Measurements from ENCODE around the gene COG1. TPM values are rescaled to one million over a fixed set of nuclear protein-coding genes. Genes with fewer than 3 reads are reported as not detected.
A peak's percentile ranks its signal among the peaks of the same experiment; 100 is the strongest.

Gene COG1
- total and polyA plus RNA-seq, 9 of the 15 experiments (the other 6 are each of a cell fraction or from before 2014, with no cell fraction given): 9.5 to 26.8 (median 12.9) TPM

DNA sequence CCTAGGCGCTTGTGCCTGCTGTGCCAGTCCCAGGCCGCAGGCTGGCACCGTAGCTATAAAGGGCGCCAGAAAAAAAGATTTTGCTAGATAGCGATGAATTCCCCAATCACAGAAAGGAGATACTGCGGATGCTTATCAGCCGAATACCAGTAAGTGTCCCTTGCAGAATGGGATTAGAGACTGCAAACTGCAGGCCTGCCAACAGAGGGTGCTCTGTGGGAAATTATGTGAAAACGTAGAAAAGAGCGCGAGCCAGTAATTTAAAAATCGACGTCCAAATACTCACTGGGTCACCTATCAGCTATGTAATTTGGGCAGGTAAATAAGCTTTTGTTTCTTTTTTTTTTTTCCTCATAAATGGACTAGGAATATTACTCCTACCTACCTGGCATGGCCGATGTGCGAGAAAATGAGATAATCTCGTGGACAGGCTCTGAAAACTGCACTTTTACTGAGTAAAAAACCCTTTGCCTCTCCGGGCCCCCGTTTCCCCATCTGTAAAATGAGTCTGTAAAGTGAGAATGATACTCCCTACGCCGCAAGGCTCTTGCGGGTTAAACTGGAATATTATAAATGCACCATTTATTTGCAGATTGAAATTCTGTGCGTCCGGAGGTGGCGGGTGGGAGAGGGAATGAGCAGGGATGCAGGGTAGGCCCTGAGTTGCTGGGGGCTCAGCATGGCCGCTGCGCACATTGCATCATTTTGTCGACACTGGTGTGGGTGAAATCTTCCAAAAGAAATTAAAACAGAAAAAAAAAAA is 1.2 kb upstream of the COG1 start (continued):
- TF ChIP-seq, protein P1, sequence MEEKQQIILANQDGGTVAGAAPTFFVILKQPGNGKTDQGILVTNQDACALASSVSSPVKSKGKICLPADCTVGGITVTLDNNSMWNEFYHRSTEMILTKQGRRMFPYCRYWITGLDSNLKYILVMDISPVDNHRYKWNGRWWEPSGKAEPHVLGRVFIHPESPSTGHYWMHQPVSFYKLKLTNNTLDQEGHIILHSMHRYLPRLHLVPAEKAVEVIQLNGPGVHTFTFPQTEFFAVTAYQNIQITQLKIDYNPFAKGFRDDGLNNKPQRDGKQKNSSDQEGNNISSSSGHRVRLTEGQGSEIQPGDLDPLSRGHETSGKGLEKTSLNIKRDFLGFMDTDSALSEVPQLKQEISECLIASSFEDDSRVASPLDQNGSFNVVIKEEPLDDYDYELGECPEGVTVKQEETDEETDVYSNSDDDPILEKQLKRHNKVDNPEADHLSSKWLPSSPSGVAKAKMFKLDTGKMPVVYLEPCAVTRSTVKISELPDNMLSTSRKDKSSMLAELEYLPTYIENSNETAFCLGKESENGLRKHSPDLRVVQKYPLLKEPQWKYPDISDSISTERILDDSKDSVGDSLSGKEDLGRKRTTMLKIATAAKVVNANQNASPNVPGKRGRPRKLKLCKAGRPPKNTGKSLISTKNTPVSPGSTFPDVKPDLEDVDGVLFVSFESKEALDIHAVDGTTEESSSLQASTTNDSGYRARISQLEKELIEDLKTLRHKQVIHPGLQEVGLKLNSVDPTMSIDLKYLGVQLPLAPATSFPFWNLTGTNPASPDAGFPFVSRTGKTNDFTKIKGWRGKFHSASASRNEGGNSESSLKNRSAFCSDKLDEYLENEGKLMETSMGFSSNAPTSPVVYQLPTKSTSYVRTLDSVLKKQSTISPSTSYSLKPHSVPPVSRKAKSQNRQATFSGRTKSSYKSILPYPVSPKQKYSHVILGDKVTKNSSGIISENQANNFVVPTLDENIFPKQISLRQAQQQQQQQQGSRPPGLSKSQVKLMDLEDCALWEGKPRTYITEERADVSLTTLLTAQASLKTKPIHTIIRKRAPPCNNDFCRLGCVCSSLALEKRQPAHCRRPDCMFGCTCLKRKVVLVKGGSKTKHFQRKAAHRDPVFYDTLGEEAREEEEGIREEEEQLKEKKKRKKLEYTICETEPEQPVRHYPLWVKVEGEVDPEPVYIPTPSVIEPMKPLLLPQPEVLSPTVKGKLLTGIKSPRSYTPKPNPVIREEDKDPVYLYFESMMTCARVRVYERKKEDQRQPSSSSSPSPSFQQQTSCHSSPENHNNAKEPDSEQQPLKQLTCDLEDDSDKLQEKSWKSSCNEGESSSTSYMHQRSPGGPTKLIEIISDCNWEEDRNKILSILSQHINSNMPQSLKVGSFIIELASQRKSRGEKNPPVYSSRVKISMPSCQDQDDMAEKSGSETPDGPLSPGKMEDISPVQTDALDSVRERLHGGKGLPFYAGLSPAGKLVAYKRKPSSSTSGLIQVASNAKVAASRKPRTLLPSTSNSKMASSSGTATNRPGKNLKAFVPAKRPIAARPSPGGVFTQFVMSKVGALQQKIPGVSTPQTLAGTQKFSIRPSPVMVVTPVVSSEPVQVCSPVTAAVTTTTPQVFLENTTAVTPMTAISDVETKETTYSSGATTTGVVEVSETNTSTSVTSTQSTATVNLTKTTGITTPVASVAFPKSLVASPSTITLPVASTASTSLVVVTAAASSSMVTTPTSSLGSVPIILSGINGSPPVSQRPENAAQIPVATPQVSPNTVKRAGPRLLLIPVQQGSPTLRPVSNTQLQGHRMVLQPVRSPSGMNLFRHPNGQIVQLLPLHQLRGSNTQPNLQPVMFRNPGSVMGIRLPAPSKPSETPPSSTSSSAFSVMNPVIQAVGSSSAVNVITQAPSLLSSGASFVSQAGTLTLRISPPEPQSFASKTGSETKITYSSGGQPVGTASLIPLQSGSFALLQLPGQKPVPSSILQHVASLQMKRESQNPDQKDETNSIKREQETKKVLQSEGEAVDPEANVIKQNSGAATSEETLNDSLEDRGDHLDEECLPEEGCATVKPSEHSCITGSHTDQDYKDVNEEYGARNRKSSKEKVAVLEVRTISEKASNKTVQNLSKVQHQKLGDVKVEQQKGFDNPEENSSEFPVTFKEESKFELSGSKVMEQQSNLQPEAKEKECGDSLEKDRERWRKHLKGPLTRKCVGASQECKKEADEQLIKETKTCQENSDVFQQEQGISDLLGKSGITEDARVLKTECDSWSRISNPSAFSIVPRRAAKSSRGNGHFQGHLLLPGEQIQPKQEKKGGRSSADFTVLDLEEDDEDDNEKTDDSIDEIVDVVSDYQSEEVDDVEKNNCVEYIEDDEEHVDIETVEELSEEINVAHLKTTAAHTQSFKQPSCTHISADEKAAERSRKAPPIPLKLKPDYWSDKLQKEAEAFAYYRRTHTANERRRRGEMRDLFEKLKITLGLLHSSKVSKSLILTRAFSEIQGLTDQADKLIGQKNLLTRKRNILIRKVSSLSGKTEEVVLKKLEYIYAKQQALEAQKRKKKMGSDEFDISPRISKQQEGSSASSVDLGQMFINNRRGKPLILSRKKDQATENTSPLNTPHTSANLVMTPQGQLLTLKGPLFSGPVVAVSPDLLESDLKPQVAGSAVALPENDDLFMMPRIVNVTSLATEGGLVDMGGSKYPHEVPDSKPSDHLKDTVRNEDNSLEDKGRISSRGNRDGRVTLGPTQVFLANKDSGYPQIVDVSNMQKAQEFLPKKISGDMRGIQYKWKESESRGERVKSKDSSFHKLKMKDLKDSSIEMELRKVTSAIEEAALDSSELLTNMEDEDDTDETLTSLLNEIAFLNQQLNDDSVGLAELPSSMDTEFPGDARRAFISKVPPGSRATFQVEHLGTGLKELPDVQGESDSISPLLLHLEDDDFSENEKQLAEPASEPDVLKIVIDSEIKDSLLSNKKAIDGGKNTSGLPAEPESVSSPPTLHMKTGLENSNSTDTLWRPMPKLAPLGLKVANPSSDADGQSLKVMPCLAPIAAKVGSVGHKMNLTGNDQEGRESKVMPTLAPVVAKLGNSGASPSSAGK (IDR thresholded peaks at IDR 0.05): 0 out of 2 replicates have a peak, but pooled peaks have one; percentile 6
- peak; percentile 58; the same call in 1 of the 2 replicates for TF ChIP-seq ETV5 (CRISPR knock-in tag; IDR thresholded peaks at IDR 0.05; ENCODE audit: low read depth)
- TF ChIP-seq, protein P2, sequence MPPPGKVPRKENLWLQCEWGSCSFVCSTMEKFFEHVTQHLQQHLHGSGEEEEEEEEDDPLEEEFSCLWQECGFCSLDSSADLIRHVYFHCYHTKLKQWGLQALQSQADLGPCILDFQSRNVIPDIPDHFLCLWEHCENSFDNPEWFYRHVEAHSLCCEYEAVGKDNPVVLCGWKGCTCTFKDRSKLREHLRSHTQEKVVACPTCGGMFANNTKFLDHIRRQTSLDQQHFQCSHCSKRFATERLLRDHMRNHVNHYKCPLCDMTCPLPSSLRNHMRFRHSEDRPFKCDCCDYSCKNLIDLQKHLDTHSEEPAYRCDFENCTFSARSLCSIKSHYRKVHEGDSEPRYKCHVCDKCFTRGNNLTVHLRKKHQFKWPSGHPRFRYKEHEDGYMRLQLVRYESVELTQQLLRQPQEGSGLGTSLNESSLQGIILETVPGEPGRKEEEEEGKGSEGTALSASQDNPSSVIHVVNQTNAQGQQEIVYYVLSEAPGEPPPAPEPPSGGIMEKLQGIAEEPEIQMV (tag; conservative IDR thresholded peaks at IDR 0.05; ENCODE audit: low read depth): 0 out of 2 replicates have a peak, but pooled peaks have one; percentile 13
- no peak for TF ChIP-seq RFX1 (IDR thresholded peaks at IDR 0.05)
- TF ChIP-seq MAFF (IDR thresholded peaks at IDR 0.05; ENCODE audit: low read length): no peak
- no peak for TF ChIP-seq GTF2F1 (IDR thresholded peaks at IDR 0.05; ENCODE audit: low read depth, low read length)
- TF ChIP-seq, protein P3, sequence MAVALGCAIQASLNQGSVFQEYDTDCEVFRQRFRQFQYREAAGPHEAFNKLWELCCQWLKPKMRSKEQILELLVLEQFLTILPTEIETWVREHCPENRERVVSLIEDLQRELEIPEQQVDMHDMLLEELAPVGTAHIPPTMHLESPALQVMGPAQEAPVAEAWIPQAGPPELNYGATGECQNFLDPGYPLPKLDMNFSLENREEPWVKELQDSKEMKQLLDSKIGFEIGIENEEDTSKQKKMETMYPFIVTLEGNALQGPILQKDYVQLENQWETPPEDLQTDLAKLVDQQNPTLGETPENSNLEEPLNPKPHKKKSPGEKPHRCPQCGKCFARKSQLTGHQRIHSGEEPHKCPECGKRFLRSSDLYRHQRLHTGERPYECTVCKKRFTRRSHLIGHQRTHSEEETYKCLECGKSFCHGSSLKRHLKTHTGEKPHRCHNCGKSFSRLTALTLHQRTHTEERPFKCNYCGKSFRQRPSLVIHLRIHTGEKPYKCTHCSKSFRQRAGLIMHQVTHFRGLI (CRISPR knock-in tag; IDR thresholded peaks at IDR 0.05): no peak
- TF ChIP-seq ZC3H8 (IDR thresholded peaks at IDR 0.05): no peak
- TF ChIP-seq ARID2 (IDR thresholded peaks at IDR 0.05): no peak
- no peak for TF ChIP-seq NCOA1 (IDR thresholded peaks at IDR 0.05; ENCODE audit: low read depth)
- no peak for TF ChIP-seq ZNF212 (CRISPR knock-in tag; IDR thresholded peaks at IDR 0.05)
- TF ChIP-seq EP300 (IDR thresholded peaks at IDR 0.05; ENCODE audit: low read length): 0 out of 2 replicates have a peak, but pooled peaks have one; percentile 7

Measured in K562 (cell line).